HPDE6-E6E7 (cell line): ENCODE results near the gene PPP1CB.
"Not testable (repeated sequence)": the region's sequence is repeated elsewhere in the genome, so short reads cannot be mapped to it uniquely, and the experiment has no call there.

Experiments used
- DNase-seq: peaks from one replicate; pipeline ENCODE4 v3.0.0; 2011; ENCODE audit warnings: missing footprints; ENCODE audit errors: extremely low spot score

PPP1CB gene

DNA sequence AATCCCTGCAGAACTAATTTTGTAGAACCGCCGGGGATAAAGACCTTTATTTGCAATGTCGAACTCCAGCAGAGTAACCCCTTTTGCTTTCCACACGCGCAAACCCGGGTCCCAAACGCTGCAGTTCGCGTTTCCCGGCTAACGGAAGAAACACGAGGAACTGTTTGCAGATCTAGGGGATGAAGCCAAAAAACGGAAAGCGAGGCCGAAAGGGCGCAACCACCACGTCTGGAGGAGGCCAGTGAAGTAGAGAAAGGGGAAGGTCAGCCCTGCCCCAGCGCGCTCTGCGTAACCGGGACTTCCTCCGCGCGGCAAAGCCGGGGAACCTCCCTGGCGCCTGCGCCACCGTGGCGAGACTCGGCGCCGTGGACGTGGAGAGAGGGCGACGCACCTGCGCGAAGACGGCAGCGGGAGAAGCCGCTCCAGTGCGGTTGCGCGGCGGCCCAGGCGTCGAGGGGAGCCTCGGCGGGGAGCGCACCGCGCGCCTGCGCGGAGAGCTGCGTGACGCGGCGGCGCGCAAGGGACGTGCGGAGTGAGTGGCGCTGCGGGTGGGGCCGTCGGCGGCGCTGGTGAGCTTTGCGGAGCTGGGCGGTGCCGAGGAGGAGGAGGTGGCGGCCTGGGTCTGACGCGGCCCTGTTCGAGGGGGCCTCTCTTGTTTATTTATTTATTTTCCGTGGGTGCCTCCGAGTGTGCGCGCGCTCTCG is at the start of gene PPP1CB:
PPP1CB (plus strand) TSS at position 579 of the 704 bp plus-strand sequence. CDS start 295 bp downstream, outside the sequence.
- DNase-seq: peak; percentile 95

DNA sequence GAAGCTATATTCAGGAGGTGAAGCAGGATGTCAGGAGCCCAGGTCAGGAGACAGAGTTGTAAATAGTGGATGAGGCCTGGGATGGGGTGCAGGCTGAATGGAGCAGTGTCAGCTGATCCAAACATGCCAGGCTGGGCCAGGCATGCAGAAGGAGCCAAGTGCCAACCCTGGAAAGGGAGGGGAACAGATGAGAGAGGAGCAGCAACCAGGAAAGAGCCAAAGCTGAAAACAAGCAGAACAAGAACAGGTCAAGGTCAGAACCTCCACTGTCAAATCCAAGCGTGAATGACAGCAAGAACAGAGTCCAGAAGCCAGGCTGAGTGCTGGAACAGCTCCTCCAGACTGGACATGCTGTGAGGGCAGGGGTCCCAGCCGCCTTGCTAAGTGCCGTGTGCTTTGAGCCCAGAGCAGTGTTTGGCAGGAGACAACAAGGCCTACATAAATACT is 49.2 kb upstream of the PPP1CB start:
- DNase-seq: no peak

DNA sequence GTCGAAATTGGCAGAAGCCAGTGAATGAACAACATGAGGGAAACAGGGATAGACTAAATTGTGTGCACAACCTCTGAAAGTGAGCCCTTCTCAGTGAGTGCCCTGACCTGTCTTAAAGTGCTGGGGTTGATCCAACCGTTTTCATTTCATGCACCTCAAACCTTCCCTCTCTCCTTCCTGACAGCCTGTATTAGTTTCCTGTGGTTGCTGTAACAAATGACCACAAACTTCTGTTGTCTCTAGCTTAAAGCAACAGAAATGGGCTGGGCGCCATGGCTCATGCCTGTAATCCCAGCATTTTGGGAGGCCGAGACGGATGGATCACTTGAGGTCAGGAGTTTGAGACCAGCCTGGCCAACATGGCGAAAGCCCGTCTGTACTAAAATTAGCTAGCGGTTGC is 48.8 kb upstream of the PPP1CB start:
- no peak for DNase-seq

DNA sequence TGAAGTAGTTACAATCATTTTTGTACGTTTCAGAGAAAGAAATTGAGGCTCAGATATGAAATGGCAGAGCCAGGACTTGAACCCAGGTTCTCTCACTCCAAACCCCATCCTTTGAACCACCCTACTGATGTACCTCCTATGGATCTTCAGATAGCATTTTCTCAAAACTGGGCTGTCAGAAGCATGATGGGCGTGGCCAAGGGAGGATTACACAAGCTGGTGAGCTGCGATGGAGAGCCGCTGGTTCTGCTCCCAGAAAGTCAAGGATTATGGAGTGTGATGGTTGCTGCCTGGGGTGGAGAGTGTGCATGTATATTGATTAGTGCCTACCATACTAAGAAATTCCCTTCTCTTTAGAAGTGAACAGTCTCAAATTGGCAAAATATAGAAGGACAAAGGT is 47.0 kb upstream of the PPP1CB start:
- no peak for DNase-seq

DNA sequence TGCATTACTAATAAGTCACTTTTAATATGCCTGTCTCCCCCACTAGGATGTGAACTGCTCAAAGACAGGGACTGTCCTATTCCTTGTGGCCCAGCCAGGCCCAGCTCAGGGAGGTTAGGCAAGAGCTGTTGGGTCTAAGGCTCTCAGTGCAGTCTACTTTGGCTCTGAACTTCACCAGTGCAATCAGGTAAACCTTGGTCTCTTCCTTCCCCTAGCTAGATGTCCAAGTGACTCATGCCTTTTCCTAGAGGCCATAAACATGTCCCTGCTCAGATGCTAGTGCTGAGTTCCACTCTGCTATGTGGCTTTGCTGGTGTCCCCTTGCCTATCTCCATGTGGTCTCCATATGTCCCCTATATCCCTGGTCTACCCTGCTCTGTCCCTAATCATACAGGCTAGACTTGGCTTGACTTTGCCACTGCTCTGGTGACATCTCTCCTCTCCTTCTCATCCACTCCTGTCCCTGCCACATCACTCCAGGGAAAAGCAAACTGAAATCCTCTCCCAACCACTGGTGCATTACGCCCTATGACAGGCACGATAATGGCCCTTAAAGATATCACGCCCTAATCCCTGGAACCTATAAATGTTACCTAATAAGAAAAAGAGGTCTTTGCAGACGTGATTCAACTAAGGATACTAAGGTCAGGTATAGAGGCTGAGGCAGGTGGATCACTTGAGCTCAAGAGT is 45.7 kb upstream of the PPP1CB start:
- no peak for DNase-seq

DNA sequence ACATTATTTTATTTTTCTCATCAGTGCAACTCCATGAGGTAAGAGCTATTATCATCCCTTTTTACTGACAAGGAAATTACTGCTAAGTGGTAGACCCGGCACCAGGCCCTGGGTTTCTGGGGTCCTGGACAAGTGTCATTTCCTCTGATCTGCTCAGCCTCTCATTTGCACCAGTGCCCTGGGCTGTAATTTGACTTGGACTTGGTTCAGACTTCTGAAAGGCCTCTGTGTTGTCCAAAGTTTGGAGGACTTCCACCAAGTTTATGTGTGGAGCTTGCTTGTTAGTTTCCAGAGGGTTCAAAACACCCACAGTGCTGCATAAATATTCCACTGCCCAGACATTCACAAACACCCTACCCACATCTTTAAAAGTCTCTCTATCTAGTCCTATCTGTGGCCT is 44.0 kb upstream of the PPP1CB start:
- DNase-seq: no peak

DNA sequence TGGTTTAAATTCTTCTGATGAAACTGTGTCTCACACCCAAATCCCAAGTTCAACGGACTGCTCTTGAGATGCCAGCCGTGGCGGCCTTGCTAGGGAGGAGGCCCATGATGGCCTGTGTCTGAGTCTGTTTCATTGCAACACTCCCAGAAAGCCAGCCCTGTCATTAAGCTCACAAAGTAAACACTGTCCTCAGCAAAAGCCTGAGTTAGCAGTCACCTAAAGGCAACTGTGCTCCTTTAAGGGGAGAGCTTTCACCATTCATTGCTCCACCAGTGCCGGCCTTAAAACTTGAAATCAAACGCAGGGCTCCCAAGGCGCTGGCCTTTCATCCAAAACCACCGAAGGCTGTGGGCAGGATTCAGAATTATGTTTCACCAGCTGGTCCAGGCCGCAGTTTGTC is 42.5 kb upstream of the PPP1CB start:
- no peak for DNase-seq

DNA sequence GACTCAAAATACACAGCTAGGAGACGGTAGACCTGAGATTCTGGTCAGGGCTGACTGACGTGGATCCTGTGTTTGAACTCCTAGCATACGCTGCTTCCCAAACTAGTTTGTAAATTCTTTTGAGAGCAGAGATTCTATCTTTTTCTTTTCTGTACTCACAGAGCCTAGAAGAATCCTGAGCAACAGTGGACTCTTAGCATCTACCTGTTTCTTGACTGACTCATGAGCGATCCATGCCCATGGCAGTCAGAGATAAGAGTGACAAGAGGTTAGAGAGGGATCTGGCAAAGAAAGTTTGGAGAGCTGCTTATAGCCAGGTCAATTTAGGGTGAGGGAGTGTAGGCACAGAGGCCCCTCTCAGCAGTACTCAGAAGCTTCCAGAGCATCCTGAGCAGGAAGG is 41.1 kb upstream of the PPP1CB start:
- DNase-seq: no peak

DNA sequence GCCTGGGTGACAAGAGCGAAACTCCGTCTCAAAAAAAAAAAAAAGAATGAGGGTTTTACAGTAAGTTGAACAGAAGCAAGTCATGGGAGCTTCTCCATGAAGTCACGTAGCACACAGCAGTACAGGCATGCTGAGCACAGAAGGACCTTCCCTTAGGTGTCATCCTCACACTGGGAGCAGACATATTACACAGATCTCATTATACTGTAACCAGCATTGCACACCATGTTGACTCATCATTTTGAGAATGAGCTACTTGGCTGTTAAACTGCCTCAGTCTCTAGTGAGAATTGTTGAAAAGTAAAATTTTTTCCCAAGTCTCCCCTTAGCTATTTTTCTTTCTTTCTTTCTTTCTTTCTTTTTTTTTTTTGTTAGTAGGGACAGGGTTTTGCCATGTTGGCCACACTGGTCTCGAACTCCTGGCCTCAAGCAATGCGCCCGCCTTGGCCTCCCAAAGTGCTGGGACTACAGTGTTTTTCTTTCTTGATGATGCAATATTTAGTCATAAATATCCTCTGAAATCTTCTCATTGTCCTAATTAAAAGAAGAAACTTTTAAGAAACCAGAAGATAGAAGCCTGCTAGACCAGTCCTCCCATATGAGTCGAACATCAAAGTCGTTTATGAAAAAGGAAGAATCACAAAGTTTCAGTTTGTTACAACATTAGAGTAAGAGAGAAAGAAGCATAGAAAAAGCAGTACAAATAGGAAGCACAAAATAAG is 37.9 kb upstream of the PPP1CB start:
- no peak for DNase-seq

DNA sequence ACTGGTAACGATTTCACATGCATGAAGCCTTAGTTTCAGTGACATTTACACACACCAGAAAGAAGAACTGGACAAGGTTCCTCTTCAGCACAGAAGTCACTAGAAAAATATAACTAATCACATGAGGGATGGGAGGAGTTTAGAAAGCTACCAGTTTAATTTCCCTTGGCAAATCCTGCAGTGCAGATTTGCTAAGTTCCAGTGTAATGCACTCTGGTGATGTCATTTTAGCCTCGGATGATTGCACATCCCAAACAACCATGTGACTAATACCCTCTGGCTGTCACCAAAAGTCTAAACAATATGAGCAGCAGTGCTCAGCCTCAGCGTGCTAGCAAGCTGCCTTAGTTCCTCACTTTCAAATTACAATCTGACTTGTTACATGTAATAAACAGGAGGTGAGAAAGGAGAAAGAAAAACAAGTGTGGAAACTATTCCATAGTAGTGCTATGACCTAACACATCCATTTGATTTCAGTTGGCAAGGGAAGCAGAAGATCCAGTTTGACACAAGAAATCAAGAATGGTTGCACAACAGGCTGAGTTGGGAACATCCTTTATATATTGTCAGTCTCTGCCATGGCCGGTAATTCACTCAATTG is 35.3 kb upstream of the PPP1CB start:
- peak; percentile 67 for DNase-seq

DNA sequence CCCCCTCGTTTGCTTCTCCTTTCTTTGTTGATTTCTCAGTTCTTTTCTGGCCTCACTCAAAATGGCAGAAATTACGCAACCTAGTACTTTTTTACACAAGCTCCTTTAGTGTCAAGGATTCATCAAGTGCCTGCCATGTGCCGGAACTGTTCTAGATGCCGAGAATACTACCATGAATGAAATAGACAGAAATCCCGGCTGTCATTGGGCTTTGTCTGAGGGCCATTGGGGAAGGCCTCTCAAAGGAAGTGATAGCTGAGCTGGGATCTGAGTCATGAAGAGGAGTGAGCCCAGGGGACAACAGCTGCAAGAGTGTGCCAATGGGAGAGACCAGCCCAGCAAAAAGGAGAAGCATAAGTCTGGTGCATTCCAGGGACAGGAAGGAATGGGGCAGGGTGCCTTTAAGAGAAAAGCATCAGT is 34.3 kb upstream of the PPP1CB start:
- DNase-seq: peak; percentile 53

DNA sequence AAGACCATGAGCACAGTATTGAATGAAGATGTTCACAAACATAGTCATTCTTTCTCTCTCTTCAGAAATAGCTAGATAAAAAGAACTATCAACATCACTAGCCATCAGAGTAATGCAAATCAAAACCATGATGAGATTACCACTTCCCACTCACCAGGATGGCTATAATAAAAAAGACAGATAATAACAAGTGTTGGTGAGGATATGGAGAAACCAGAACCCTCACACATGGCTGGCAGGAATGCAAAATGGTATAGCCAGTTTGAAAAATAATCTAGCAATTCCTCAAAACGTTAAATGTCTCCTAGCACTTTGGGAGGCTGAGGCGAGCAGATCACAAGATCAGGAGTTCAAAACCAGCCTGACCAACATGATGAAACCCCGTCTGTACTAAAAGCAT is 31.3 kb upstream of the PPP1CB start:
- DNase-seq: no peak

DNA sequence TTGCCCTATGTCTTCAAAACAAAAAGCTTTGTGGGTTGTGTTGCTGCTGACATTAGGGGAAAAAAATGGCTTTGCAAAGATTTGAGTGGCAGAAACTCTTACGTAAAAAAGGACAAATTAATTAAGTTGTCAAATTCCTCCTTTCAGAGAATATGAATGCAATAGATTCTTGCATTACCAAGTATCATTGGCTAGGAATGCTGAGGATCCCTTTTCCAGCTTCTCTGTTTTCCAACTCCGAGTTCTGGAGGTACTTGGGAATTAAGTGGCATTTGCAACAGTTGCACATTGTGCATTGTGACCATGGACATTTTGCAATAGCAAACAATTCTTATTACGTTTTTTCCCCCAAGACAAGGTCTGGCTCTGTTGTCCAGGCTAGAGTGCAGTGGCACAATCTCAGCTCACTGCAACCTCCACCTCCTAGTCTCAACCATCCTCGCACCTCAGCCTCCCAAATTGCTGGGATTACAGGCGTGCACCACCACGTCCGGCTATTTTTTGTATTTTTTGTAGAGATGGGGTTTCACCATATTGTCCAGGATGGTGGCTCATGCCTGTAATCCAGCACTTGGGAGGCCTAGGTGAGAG is 29.9 kb upstream of the PPP1CB start:
- DNase-seq: no peak

DNA sequence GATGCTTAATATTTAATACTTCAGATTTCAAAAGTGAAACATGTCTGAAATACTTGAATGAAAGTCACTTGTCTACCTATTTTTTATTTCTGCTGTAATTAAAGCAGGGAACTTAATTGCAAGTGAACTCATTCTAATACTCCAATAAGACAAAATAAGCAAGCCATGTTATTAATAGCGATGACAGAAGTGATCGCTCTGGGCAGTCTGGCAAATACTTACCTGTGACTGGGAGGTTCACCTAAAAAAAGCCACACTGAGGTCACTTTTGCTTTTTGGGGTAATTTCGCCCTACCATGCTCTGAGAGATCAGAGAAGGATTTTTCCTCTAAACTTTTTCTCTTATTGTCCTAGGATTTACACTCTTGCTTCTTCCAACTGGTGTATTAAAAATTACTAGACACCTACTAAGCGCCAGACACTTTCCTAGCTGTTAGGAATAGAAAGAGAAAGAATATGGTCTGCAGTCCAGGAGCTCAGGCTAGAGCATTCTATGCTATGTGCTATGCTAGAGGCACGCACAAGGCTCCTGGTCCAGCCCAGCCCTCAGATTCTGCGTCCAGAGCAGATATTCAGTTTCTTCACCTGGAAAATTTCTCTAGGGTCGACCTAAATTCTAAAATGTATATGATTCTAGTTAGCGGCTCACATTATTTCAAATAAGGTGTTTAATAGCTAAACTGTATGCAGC is 26.5 kb upstream of the PPP1CB start:
- no peak for DNase-seq

DNA sequence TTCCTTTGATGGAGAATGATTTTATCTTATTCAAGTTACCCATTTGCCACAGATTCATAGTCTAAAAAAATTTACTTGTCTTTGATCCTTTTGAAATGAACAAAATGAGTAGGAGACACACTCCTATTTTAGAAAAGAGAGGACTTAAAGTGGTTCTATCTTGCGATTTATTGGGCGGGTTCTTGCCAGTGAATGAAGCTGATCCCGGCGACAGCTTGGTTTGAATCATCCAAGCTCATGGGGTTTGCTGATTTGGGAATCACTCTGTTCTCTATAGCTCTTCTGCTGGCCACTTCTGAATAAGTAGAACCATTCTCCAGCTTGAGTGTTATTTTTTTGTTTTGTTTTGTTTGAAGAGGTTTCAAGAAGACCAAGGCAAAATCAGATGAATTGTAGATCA is 25.5 kb upstream of the PPP1CB start:
- DNase-seq: no peak

DNA sequence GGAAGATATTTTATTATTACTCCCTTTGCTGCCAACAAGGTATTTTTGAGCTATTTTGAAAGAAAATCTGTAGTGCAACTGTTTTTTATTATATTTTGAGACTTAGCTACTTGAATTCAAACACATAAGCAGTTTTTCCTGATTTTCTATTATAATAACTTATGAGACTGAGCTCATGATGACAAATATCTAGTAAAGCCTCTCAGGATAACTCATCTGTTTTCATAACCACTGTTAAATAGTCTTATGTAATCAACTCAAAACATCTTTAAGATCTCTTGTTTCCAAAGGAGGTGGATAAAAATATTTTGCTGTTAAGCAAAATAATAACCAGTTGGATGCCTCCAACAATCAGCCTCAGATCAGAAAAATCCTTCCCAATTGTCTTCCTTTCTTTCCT is 21.9 kb upstream of the PPP1CB start:
- DNase-seq: no peak

DNA sequence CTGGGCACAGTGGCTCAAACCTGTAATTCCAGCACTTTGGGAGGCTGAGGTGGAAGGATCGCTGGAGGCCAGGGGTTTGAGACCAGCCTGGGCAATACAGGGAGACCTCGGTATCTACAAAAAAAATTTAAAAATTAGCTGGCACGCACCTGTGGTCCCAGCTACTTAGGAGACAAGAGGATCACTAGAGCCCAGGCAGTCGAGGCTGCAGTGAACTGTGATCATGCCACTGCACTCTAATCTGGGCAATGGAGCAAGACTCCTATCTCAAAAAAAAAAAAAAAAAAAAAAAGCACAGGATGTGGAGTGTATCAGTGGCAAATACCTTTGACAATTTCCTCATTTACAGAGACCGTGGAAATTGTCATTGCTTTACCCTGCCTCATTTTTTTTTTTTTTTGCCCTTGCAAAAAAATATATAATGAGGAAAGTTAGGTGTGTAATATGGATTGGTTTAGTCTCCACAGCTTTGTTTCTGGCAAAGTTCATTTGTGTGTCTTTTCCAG is 20.9 kb upstream of the PPP1CB start:
- no peak for DNase-seq

DNA sequence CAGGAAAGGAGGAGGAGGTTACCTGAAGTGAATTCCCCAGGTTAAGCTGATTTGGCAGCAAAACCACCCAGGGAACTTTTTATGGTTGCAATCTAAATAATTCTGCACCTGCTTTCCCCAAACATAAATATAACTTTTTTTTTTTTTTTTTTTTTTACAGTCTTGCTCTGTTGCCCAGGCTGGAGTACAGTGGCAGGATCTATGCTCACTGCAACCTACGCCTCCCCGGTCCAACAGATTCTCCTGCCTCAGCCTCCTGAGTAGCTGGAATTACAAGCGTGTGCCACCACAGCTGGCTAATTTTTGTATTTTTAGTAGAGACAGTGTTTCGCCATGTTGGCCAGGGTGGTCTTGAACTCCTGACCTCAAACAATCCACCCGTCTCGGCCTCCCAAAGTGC is 16.1 kb upstream of the PPP1CB start:
- DNase-seq: no peak

DNA sequence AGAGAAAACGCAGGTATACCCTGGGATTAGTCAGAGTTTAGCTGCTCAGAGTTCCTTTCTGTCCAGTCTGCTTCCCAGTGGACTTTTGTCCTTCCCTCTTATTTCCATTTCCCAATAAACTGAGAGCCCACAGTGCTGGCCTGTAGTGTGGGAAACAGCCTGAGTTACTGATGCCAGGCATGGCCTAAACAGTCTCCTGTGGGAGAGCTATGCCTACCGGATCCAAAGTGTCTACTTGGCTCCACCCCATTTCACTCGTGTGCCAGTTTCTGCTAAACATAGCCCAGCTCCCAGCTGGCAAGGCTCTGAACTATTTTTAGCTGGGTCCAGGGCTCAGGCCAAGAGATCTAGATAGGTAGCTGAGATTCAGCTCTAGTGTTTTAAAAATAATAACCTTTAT is 15.6 kb upstream of the PPP1CB start:
- DNase-seq: no peak

DNA sequence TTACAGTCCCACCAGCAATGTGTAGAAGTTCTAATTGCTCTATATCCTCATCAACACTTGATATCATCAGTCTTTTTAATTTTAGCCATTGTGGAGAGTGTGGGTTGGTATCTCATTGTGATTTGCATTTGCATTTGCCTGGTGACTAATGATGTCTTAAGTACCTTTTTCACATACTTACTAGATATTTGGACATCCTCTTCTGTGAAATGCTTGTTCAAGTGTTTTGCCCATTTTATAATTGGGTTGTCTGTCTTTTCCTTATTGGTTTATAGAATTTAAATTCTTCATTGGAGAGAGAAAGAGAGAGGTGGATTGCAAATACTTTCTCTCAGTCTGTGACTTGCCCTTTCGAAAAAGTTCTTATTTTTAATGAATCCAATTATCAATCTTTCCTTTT is 14.0 kb upstream of the PPP1CB start:
- no peak for DNase-seq

DNA sequence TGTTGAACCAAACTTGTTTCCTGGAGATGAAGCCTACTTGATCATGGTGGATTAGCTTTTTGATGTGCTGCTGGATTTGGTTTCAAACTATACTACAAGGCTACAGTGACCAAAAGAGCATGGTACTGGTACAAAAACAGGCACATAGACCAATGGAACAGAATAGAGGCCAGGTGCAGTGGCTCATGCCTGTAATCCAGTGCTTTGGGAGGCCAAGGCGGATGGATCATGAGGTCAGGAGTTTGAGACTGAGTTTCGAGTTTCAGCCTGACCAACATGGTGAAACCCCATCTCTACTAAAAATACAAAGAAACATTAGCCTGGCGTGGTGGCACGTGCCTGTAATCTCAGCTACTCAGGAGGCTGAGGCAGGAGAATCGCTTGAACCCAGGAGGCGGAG is 9.0 kb upstream of the PPP1CB start:
- DNase-seq: not testable (repeated sequence)
